NCI-H187 treated with DMSO at 0.1 percent for 48 hours (cell line): ENCODE measurements around the gene IL17REL.

Source experiments
- DNase-seq: peaks from one replicate; lab custom pipeline; 2025; lab: John Stamatoyannopoulos, UW

The IL17REL gene

GRCh38 chr22:50046019-50046415, 33.5 kb upstream of the IL17REL start:
- no peak for DNase-seq

- DNase-seq, result no peak
These were observed 32.9 kb upstream of the IL17REL start for GRCh38 chr22:50045211-50046018.

DNA sequence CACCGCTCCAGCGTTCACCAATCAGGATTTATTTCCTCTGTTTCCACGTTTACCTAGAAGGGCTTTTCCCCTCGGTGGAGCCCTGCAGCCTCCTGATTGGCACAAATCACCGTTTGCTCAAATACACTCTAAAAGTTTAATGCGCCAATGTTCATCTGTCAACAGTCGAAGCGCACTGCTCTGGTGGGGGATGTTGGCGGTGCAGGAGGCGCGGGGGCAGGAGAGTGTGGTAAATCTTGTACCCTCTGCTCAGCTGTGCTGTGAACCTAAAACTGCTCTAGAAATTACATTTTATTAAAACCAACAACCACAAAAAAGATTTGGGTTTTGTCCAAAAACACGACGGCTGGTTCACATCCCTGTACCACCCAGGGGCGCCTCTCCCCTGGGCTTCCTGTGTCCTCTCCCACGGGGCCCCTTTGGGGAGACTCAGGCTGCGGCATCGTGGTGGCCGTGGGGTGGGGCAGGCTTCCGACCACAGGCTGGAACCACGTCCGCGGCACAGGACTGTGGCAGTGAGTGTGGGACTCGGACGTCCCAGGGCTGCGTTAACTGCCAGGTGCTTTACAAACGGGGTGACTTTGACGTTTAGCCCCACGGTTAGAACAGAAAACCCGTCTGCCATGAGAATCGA, 32.0 kb upstream of the IL17REL start:
- DNase-seq, result no peak

DNA sequence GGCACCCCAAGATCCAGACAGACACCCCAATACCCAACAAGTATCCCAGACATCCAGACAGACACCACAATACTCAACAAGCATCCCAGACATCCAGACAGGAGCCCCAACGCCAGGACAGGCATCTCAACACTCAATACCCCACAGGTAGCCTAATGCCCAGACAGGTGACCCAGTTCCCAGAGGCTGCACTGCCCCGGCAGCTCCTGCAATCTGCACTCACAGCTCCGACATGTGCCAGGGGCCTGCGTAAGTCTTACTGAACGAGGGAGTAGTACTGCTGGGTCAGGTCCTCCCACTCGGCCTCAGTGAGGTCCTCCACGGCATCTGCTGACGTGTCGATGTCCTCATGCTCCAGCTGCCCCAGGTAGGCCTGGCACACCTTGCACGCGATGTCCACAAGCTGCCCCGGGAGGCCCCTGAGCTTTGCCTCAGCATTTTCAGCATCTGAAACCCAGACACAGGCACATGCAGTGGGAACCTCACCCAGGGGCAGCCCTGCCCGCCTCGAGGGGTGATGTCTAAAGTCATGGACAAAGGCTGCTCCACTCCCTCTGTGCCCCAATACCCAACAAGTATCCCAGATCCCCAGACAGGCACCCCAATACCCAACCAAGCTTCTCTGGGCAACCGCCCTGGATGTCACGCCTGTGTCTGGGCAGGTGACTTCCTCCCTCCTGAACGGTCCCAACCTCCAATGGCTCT, 28.9 kb upstream of the IL17REL start:
- no peak for DNase-seq

DNA sequence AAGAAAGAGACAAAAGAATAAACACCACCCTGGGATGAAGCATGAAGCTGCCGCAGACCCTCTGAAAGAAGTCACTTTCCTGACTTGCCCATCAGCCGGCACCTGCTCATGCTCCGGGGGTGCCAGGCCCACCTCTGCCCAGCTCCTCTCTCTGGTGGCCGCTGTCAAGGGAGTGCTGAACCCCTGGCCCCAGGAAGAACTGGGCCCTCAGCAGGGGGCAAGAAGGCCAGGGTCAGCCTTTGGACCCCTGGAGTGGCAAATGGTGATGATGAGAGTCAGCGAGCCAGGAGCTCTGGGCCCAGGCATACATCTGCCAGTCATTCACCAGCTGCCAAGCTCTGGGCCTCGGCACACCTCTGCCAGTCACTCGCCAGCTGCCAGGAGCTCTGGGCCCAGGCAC, 28.2 kb upstream of the IL17REL start:
- no peak for DNase-seq

DNA sequence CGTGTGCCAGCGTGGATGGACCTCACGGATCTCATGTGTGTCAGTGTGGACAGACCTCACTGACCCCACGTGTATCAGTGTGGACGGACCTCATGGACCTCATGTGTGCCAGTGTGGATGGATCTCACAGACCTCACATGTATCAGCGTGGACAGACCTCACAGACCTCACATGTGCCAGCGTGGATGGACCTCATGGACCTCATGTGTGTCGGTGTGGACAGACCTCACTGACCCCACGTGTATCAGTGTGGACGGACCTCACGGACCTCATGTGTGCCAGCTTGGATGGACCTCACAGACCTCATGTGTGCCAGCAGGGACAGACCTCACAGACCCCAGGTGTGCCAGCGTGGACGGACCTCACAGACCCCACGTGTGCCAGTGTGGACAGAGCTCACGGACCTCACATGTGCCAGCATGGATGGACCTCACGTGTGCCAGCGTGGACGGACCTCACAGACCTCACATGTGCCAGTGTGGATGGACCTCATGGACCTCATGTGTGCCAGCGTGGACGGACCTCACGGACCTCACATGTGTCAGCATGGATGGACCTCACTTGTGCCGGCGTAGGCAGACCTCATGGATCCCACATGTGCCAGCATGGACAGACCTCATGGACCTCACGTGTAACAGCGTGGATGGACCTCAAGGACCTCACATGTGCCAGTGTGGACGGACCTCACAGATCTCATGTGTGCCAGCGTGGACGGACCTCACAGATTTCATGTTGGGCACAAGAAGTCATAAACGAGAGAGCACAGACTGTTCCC, 27.3 kb upstream of the IL17REL start:
- no peak for DNase-seq

- no peak for DNase-seq
These were observed 23.6 kb upstream of the IL17REL start for GRCh38 chr22:50035976-50036724.

GRCh38 chr22:50035131-50035881, 22.7 kb upstream of the IL17REL start:
- DNase-seq, result no peak

DNA sequence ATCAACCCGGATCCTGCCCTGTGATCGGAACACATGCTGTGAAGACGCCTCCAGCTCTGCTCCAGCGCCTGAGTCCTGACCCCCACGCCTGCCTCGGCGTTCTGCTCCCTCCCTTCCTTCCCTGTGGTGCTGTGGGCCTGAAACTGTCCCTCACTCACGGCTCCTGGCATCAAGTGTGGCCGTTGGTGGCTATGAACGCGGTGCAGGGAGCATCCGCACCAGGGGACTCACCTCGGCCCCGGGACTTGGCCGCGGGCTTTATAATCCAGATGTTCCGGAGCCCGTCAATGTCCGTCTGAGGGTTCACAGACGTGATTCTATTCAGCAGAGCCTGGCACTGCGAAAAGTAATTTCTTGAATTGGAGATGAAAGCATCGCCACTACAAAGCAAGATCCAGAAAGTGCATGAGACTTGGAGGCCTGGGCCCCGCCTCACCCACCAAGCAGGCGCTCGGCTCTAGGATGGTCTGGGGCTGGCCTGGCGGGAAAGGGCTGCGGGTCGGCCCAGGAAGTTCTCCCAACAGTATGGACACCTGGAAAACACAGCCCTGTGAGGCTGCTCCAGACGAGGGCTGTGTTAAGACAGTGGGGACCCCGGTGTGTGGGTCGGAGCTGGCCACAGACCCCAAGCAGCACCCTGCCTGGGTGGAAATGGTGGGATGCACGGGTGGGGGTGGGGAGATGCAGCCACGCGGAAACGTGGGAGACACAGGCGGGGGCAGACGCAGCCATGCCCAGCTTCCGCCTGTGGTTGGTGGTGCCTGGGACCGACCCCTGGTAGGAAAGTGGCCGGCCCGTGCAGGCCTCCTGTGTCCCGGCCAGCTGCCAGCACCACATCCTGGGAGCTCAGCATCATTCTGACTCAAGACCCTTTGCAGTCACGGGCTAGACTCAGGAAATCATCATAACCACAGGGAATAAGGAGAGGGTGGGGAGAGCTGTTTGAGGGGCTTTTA, 21.8 kb upstream of the IL17REL start:
- DNase-seq, result no peak

DNA sequence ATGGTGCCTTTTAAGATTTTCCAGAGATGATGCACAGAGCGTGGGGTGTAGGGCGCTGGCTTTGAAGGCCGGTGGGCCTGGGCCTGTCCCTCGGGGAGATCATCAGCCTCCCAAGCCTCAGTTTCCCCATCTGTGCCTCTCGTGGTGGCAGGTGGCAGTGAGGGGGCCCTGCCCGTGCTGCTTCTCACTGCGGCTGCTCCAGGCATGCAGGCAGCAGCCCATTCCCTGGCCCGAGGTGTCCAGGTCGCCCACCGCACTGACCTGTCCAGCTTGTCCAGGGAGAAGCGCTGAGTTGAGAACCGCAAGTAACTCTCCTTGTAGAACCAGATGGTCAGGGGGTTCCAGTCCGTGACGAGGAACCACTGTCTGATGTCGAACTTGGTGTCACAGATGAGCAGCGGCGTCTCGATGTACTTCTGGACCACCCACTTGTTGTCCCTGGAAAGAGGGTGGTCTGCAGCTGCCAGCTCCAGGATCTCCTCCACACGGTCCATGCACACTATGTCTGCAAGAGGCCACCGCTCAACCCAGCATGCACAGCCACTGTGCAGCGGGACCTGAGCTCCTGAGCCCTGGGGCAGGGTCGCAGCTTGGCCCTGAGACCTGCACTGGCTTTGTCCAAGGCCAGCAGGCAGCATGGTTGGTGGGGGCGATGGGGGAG, 20.5 kb upstream of the IL17REL start:
- DNase-seq, result no peak

DNA sequence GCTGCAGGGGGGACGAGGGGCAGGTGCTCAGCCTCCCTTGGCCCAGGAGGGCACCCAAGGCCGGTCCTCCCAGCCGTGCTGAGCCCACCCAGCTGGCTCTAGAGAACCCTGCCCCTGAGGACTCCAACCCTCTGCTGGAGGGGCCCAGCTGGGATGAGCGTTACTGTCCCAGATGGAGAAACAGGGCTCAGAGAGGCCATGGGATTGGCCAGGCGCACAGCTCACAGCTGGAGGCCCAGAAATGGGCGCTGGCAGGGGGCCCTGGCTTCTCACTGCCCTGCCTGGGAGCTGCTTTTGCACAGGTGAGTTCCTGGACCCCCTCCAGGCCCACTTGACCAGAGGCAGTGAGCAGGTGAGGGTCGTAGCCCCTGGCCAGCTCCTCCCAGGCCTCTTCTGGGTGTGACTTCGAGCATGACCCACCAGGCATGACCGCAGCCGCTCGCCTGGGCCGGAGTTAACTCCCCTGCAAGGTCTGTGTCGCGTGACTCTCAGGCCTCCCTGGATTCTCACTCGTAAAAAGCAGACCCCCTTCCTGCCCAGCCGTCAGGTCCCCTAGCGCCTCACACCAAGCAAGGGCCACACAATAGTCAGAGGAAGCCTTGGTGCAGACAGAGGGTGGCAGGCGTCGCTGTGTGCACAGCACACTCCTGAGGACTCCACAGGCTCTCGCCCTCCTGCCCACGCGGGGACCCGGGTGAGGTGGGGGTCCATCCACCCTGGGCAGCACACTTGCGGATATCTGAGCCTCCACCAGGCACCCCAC, 19.7 kb upstream of the IL17REL start:
- no peak for DNase-seq

DNA sequence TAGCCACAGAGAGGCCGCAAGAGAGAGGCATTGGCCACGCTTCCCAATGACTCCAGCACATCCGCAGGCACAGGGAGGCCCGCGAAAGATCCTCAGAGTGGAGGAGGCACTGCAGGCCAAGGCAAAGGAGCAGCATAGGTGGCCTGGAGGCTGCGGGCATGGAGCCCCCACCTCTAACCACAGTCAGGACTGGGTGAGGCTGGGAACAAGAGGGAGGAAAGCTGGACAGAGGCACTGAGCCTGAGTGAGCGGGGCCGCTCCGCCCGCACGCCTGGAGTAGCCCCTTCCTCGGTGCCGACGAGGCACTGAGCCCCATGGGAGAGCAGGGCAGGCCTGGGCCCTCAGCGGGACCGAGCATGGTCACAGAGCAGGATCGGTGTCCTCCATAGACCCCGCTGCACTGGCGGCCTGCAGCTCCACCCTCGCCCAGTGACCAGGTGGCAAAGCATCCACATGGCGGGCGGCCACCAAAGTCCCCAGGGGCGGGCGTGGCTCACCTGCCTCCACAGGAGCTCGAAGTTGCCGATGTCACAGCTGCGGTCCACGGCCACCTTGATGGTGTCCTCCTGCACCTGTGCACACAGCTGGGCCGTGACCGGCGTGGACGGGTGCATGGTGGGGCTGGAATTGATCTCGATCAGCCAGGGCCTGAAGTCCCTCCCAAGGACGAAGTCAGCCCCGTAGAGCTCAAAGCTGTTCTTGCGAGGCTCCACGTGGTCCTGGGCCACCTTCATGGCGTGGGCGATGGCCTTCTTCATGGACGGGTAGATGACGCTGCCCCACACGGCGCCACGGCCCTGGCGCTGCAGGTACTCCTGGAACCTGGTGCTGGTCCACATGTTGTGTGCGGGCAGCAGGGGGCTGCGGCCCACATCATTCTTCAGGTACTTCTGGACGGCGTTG, 18.9 kb upstream of the IL17REL start:
- no peak for DNase-seq

DNA sequence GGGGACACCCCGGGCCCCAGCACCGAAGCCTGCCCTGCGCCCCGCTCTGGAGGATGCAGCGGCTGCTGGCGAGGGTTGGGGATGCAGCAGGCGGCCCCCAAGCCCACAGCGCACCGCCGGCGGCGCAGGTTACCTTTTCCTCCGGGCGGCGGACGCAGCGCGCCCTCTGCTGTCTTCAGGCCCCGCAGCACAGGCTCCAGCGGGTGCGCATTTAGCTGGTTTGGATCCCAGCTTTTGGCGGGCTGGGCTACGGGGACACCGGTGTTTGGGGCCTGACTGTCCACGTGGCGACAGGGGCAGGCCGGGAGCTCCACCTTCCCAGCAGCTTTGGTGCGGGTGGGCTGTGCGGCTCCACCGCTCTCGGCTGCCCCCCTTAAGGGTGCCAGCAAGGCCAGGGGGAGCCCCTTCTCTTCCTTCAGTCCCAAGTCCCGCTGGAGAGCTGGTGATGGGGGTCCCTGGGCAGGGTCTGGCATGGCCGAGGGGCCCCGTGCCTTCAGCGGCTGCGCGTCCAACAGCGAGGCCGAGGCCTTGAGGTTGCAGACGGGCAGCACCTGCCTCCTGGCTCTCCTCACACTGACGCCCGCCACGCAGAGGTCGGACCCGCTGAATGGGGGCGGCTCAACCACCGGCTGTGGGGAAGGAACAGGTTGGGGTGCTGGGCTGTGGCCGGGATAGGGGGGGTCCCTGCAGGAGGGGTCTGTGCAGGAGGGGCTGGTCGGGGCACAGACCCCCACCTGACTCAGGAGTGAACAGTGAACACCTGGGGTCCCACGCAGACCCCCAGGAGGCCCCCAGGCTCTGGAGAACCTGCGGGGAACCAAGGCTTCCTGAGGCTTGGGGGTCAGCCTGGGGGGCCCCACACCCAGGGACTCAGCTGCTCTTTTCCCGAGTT, 18.0 kb upstream of the IL17REL start:
- DNase-seq, result no peak

GRCh38 chr22:50027639-50028537, 15.3 kb upstream of the IL17REL start:
- DNase-seq, result no peak

GRCh38 chr22:50025993-50026392, 13.4 kb upstream of the IL17REL start:
- DNase-seq, result no peak
